HEK293 (cell line): Measurements from ENCODE around the gene GRM2.

Experiments
- CTCF ChIA-PET: fragments of 350-600 bp; formaldehyde crosslinking; extraction: SDS; loops from one replicate; lab custom pipeline; 2021; ENCODE audit warnings: antibody characterized with exemption; lab: Yijun Ruan, JAX
- POLR2A ChIA-PET: fragments of 300-600 bp; formaldehyde crosslinking; extraction: SDS; loops from one replicate; lab custom pipeline; 2020; ENCODE audit warnings: antibody characterized with exemption, inconsistent platforms; lab: Yijun Ruan, JAX
- H3K27ac ChIP-seq: fragments of 200-500 bp; sonication (Bioruptor generic); 2 replicates; pipeline ENCODE4 v1.5.1; 2014; ENCODE audit warnings: low read depth, low read length, control low read depth, inconsistent platforms; ENCODE audit errors: extremely low read depth
- H3K36me3 ChIP-seq, 2 experiments: fragments of 200-500 bp in 1 of 2; sonication (Bioruptor generic) in 1 of 2; 1 replicate in 1 of 2; 2 replicates in 1 of 2; pipeline ENCODE4 v1.5.1; 2014 to 2017; ENCODE audit warnings: inconsistent platforms in 2 of 2, low read length in 2 of 2; ENCODE audit not compliant: control insufficient read depth in 2 of 2, insufficient read depth in 1 of 2
- H3K4me1 ChIP-seq: fragments of 200-500 bp; sonication (Bioruptor generic); 2 replicates; pipeline ENCODE4 v1.5.1; 2014; ENCODE audit warnings: mild to moderate bottlenecking, low read length, inconsistent platforms; ENCODE audit not compliant: control insufficient read depth, insufficient read depth
- H3K4me3 ChIP-seq: 2 replicates; pipeline ENCODE4 v1.5.1; 2011; ENCODE audit warnings: low read depth, mild to moderate bottlenecking, control low read depth, low read length, moderate library complexity
- H3K9me3 ChIP-seq: fragments of 200-500 bp; sonication (Bioruptor generic); 2 replicates; pipeline ENCODE4 v1.5.1; 2014; ENCODE audit warnings: low read depth, low read length, inconsistent platforms; ENCODE audit not compliant: control insufficient read depth, insufficient read depth
- GLIS1 ChIP-seq: fragments of 450-650 bp; formaldehyde crosslinking; IDR thresholded peaks from 2 replicates; pipeline ENCODE4 v1.5.1; 2016; ENCODE audit warnings: missing biosample characterization, missing genetic modification characterization
- KLF10 ChIP-seq: fragments of 450-650 bp; IDR thresholded peaks from 2 replicates; pipeline ENCODE4 v1.5.1; 2018; ENCODE audit warnings: missing biosample characterization, mild to moderate bottlenecking, missing genetic modification characterization
- SALL2 ChIP-seq: fragments of 450-650 bp; formaldehyde crosslinking; IDR thresholded peaks from 2 replicates; pipeline ENCODE4 v1.5.0; 2017; ENCODE audit warnings: missing biosample characterization, mild to moderate bottlenecking, missing genetic modification characterization, borderline replicate concordance
- ZBTB1 ChIP-seq: fragments of 450-650 bp; formaldehyde crosslinking; IDR thresholded peaks from 2 replicates; pipeline ENCODE4 v1.5.1; 2016; ENCODE audit warnings: missing biosample characterization, missing genetic modification characterization
- ZBTB6 ChIP-seq: fragments of 450-650 bp; formaldehyde crosslinking; IDR thresholded peaks from 2 replicates; pipeline ENCODE4 v1.5.1; 2017; ENCODE audit warnings: missing biosample characterization, missing genetic modification characterization
- ZNF146 ChIP-seq: fragments of 450-650 bp; formaldehyde crosslinking; IDR thresholded peaks from 2 replicates; pipeline ENCODE4 v1.5.1; 2016; ENCODE audit warnings: missing biosample characterization, missing genetic modification characterization
- ZNF239 ChIP-seq: fragments of 450-650 bp; formaldehyde crosslinking; IDR thresholded peaks from 2 replicates; pipeline ENCODE4 v1.5.1; 2016; ENCODE audit warnings: missing biosample characterization, missing genetic modification characterization
- ZNF292 ChIP-seq: fragments of 450-650 bp; formaldehyde crosslinking; IDR thresholded peaks from 2 replicates; pipeline ENCODE4 v1.5.1; 2016; ENCODE audit warnings: low read depth, missing biosample characterization, missing genetic modification characterization, borderline replicate concordance
- ZNF626 ChIP-seq: fragments of 450-650 bp; sonication (Bioruptor Pico); formaldehyde crosslinking; IDR thresholded peaks from 2 replicates; pipeline ENCODE4 v1.5.1; 2018; ENCODE audit warnings: missing biosample characterization, missing genetic modification characterization, inconsistent platforms
- ZSCAN16 ChIP-seq: fragments of 450-650 bp; formaldehyde crosslinking; IDR thresholded peaks from 2 replicates; pipeline ENCODE4 v1.5.1; 2016; ENCODE audit warnings: missing biosample characterization, missing genetic modification characterization
- TF ChIP-seq, protein P1 (sequence below): fragments of 450-650 bp; formaldehyde crosslinking; IDR thresholded peaks from 2 replicates; pipeline ENCODE4; 2016; ENCODE audit warnings: missing biosample characterization, missing genetic modification characterization
- TF ChIP-seq, protein P2 (sequence below): fragments of 450-650 bp; formaldehyde crosslinking; IDR thresholded peaks from 2 replicates; pipeline ENCODE4 v1.5.1; 2016; ENCODE audit warnings: missing biosample characterization, missing genetic modification characterization
- TF ChIP-seq, protein P3 (sequence below): fragments of 450-650 bp; formaldehyde crosslinking; IDR thresholded peaks from 2 replicates; pipeline ENCODE4 v1.5.0; 2017; ENCODE audit warnings: missing biosample characterization, missing genetic modification characterization, borderline replicate concordance

The GRM2 gene

GRCh38 chr3:51759203-51759602 is 52.3 kb downstream of the GRM2 start:
- POLR2A ChIA-PET, result no interaction called here
- H3K27ac ChIP-seq, result no peak overlapping the region
- CTCF ChIA-PET, result interaction anchor here (1.0 kb wide), 1 partner anchor 40 kb away, joined by 3 read pairs; no protein-coding TSS in a partner anchor
- H3K4me1 ChIP-seq, result no peaks in the 10 kb centered on the region
- no peak overlapping the region for H3K4me3 ChIP-seq
- no peaks in the 10 kb centered on the region for H3K9me3 ChIP-seq
- H3K36me3 ChIP-seq, result no peaks in the 10 kb centered on the region
- TF ChIP-seq ZNF146 (tag by site-specific recombination) (no peak), ZBTB6 (tag by site-specific recombination) (no peak), ZNF239 (tag by site-specific recombination) (no peak), SALL2 (tag by site-specific recombination) (no peak), GLIS1 (tag by site-specific recombination) (no peak), KLF10 (tag by site-specific recombination) (no peak), ZNF292 (no peak), ZNF626 (tag by site-specific recombination) (no peak), ZSCAN16 (tag by site-specific recombination) (no peak), ZBTB1 (tag by site-specific recombination) (no peak)
- TF ChIP-seq, protein P1, sequence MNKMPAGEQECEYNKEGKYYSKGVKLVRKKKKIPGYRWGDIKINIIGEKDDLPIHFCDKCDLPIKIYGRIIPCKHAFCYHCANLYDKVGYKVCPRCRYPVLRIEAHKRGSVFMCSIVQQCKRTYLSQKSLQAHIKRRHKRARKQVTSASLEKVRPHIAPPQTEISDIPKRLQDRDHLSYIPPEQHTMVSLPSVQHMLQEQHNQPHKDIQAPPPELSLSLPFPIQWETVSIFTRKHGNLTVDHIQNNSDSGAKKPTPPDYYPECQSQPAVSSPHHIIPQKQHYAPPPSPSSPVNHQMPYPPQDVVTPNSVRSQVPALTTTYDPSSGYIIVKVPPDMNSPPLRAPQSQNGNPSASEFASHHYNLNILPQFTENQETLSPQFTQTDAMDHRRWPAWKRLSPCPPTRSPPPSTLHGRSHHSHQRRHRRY, result no peak
- TF ChIP-seq, protein P2, sequence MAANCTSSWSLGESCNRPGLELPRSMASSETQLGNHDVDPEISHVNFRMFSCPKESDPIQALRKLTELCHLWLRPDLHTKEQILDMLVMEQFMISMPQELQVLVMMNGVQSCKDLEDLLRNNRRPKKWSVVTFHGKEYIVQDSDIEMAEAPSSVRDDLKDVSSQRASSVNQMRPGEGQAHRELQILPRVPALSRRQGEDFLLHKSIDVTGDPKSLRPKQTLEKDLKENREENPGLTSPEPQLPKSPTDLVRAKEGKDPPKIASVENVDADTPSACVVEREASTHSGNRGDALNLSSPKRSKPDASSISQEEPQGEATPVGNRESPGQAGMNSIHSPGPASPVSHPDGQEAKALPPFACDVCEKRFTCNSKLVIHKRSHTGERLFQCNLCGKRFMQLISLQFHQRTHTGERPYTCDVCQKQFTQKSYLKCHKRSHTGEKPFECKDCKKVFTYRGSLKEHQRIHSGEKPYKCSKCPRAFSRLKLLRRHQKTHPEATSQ (tag by site-specific recombination), result no peak
- TF ChIP-seq, protein P3, sequence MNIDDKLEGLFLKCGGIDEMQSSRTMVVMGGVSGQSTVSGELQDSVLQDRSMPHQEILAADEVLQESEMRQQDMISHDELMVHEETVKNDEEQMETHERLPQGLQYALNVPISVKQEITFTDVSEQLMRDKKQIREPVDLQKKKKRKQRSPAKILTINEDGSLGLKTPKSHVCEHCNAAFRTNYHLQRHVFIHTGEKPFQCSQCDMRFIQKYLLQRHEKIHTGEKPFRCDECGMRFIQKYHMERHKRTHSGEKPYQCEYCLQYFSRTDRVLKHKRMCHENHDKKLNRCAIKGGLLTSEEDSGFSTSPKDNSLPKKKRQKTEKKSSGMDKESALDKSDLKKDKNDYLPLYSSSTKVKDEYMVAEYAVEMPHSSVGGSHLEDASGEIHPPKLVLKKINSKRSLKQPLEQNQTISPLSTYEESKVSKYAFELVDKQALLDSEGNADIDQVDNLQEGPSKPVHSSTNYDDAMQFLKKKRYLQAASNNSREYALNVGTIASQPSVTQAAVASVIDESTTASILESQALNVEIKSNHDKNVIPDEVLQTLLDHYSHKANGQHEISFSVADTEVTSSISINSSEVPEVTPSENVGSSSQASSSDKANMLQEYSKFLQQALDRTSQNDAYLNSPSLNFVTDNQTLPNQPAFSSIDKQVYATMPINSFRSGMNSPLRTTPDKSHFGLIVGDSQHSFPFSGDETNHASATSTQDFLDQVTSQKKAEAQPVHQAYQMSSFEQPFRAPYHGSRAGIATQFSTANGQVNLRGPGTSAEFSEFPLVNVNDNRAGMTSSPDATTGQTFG (tag by site-specific recombination), result no peak
